Vagina (tissue), 2 donors: ENCODE data around the gene FAM120AOS.

Experiments used
- CTCF ChIP-seq, 3 experiments: fragments of 450-650 bp in 2 of 3; fragments of 200-600 bp in 1 of 3; sonication (generic) in 1 of 3; IDR thresholded peaks; one replicate each; pipeline ENCODE4 v1.5.1; 2017 to 2019; ENCODE audit warnings: antibody characterized with exemption in 3 of 3, mild to moderate bottlenecking in 2 of 3, moderate library complexity in 2 of 3
- POLR2A ChIP-seq, 2 donors: fragments of 450-650 bp; IDR thresholded peaks; one replicate each; pipeline ENCODE4 v1.6.1; 2017; ENCODE audit warnings: antibody characterized with exemption in 2 of 2, mild to moderate bottlenecking in 2 of 2, moderate library complexity in 2 of 2
- POLR2AphosphoS5 ChIP-seq, 2 donors: sonication (generic); formaldehyde crosslinking; IDR thresholded peaks; one replicate each; pipeline ENCODE4 v1.9.0; 2017; ENCODE audit warnings: antibody characterized with exemption in 2 of 2, mild to moderate bottlenecking in 2 of 2, low read depth in 1 of 2; ENCODE audit not compliant: insufficient read depth in 1 of 2

- TF ChIP-seq CTCF (IDR thresholded peaks at IDR 0.05) (no peak), POLR2AphosphoS5 (IDR thresholded peaks at IDR 0.05; ENCODE audit: insufficient read depth in 1 of 2, low read depth in 1 of 2) (no peak), POLR2A (IDR thresholded peaks at IDR 0.05) (no peak)
Measured at GRCh38 chr9:93458712-93459111, 5.3 kb upstream of the FAM120AOS start.
